ENCODE measurements around the gene PRDM16.
A peak's percentile ranks its signal among the peaks of the same experiment; 100 is the strongest.

The PRDM16 gene

DNA sequence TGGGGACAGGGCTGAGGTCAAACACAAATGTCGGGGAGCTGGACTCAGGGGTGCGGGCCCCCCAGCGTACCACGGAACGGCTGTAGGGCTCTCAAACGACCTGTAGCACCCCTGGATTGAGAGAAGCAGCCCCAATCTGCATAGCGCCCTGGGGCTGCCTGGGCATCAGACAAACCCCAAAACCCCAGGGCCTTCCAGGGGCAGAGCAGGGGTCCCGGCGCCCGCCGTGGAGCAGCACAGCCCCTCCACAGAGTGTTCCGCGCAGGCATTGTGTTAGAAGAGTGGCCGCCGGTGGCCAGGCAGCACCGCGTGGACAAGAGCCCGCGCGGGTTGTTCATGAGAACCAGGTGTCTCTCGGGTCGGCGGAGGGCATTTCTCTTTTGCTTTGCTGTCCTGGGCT lies 321.3 kb downstream of the PRDM16 start:
- DNase-seq = no peak

DNA sequence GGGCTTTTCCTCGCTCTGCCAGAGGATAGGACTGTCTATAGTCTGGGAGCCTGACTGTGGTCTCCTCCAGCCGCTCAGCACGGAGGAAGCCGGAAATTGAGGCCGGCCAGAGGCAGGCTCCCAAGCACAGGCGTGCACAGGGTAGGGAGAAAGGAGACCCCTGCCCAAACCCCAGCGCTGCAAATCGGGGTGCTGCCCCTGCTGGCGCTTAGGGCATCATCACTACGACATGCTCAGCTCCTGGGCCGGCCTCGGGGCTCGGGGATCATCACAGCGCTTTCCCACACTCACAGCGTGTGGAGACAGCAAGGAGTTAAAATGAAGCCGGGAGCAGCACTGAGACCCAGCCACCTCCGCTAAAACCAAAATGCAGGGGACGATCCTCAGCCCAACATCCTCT lies 322.7 kb downstream of the PRDM16 start:
- DNase-seq = no peak

DNA sequence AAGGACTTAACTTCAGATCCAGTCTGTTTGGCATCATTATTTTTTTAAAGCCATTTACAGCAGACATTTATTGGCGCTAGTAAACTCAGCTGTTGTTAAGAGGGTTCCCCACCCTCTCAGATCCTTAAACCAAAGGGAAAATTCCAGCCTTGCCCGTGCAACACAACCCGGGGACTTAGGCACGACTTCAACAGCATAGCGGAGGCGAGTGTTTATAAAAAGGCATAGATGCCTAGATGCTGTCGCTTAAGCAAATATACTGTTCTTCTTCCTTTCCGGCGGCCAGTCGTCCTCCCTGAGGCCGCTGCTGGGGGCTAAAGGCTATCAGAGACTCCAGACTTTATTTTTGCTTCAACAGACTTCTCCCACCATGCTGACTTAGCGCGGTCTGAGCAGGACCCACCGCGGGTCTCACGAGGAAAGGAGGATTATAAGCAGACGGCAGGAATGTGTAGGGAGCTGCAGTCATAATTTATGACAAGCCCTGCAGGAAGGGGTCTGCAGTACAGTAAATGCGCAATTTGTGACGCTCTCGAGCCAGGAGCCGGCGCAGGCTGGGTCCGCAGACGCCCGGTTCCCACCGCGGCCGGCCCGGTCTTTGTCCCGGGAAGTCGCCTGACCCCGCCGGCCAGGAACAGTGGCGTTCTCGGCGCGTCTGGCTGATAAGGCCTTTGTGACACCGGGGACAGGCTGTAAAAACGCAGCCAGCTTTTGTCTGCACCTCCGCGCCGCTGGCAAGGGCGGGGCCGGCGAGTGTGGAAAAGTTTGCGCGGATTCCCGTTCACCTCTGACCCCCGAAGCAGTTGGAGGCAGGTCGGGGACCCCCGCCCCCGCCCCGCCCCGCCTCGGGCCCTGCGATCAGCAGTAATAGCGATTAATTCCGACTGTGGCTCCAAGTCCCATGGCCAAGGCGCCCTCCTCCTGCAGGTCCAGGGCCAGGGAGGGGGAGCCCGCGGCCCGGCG lies 324.3 kb downstream of the PRDM16 start:
- DNase-seq = peak; percentile 90

DNA sequence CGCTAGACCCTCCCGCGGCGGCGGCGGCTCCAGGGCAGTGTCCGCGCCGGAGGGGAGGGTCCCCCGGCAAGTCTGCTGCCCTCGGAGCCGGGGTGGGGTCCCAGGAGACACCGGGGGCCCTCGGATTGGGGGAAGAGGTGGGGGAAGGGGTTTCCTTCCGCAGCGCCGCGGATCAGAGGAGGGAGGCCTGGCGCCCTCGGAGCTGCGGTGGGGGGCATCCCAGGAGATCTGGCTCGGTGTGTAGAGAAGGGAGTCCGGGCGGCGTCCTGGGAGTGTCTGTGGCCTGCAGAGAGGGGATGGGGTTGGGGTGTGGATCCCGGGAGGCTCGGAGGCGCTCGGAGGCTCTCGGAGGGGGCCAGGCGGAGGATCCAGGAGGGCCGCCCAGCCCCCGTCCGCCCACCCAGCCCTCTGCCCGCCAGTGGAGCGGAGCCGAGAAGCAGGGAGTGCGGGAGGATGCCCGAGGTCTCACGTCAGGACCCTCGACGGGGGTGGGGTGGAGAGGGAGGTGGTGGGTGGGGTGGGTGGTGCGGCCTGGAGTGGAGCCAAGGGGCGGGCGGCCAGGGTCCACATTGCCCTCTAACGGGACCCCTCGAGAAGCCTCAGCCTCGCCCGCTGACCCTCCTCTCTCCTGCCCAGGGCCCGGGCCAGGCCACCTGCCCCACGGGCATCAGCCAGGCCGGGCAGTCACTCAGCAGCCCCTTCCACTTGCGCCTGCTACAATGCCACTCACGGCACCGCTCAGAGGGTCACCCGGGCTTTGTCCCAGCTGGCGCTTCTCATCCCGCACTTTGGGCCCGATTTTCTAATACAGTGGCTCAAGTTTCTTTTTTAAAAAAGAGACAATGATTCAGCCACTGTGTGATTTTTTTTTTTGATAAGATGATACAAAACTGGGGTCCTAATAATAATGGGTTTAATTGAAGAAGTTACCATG lies 325.3 kb downstream of the PRDM16 start:
- no peak for DNase-seq

DNA sequence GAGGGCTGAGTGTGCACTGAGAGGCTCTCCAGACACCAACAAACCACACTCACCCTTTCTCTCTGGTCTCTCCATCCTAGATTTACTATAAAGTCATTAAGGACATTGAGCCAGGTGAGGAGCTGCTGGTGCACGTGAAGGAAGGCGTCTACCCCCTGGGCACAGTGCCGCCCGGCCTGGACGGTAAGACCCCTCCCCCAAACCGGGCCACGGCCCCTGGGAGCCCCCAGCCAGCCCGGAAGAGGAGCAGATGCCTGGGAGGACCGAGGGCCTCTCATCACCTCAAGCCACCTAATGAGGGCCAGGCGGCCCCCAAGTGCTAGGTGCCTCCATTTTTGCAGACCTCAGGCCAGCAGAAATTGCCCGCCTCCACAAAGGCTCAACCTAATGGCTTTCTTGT lies 327.4 kb downstream of the PRDM16 start:
- DNase-seq = no peak

DNA sequence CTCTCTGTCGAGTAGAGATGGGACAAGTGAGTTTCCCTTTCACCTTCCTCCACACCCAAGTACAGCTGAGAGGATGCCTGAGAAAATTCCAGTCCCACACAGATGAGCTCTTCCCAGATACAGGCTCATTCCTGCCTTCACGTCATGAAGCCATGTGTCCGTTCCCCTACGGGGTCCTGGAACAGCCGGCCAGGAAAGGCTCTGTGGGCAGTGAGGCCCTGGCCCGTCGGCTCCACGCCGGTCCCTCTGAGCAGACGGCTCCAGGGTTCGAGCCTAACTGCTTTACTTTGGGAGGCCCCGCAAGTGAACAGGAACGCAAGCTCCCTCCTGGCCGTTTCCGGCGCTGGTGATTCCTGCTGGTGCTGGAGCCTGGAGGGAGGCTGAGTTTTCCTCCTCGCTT lies 328.3 kb downstream of the PRDM16 start:
- DNase-seq = no peak

DNA sequence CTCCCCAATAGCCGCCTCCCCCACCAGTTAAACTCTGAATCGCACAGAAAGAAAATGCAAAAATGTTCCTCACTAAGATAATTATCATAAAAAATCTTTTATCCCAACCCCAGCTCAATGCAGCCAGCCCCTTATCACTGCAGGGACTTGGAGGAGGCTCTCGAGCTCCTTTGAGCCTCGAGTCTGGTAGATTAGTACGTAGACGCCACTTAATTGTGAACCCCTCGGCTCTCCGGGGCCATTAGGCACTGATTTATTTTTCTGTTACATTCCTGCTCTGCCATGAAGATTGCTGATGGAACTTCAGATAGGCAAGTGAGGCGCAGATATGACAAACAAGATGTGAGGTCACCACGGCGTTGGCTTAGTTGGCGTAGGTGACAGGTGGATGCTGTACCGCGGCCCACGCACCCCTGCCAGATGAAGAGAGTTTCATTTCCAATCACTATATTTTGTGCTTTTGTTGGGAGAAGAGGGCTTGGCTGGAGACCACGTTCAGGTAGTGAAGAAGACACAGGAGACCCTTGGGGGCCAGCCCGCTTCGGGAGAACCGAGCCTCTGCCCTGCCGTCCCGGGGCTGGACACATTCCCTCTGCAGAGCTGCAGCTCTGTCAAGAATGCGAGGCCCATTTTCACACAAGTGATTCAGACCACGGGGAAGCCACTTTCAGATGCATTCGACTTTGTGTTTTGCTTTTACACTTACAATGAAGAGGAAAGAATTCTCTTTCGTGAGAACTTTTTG lies 329.6 kb downstream of the PRDM16 start:
- DNase-seq = no peak

DNA sequence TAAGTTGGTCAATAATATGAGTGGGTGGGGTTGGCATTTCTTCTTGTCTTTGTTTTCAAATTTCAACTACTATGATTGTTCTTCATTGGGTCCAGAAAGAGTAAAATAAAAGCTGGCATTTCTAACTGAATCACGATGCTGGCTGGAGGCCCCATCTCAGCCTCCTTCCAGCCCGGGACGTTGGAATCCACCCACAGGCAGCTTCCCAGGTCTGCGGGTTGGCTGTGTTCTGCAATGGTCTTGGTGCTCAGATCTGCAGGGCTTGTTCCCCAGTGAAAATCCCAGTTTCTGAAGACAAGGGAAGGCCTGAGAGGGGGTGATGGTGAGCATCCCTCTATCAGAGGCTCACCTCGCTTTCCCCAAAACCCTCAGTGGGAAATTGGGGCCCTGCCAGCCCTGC lies 330.7 kb downstream of the PRDM16 start:
- no peak for DNase-seq

DNA sequence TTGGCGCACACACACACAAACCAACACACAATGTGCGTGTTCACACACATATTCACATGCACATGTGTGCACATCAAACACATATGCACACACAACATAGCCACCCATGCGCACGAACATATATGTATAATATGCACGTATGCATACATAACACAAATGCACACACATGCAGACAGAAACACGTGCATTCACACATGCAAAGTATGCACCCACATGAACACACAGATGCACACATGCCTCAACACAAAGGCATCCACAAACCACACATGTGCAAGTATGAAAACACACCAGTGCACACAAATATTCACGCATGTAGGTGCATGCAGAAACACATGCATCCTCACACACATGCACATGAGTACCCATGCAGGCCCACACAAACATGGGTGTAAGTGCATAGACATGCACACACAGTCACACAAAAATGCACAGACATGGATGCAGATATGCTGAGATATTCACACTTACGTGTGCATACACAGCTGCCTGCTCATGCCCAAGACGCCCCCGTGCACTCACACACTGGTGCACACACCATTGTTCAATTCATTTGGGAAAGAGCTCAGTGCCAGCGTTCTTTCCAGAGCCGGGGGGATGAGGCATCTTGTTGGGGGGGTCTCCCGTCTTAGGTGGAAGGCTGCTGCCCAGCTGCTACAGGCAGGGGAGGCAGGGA lies 332.7 kb downstream of the PRDM16 start:
- DNase-seq = no peak

DNA sequence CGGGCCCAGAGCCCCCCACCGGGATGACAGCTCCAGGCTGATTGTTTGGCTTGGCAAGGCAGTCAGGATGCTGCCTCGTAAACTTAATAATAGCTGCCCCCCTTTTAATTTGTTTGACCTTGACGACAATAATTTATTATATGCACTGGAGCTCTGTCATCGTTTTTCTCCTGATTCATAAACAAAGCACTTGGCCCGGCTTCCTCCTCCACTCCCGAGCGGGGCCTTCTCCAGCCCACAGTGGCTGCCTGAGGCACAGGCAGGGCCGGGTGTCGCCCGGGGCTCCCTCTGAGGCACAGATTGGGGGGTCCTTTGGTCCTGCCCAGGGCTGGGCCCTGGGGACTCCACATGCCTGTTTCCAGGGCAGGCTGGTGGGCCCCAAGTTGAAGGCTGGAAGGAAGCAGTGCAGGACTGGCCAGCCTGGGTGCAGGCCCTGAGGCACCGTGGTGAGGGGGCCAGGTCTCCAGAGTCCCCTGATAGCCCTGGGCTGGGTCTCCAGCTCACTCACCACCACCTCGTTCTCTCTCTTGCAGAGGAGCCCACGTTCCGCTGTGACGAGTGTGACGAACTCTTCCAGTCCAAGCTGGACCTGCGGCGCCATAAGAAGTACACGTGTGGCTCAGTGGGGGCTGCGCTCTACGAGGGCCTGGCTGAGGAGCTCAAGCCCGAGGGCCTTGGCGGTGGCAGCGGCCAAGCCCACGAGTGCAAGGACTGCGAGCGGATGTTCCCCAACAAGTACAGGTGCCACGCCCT lies 333.4 kb downstream of the PRDM16 start:
- DNase-seq = peak; percentile 10

DNA sequence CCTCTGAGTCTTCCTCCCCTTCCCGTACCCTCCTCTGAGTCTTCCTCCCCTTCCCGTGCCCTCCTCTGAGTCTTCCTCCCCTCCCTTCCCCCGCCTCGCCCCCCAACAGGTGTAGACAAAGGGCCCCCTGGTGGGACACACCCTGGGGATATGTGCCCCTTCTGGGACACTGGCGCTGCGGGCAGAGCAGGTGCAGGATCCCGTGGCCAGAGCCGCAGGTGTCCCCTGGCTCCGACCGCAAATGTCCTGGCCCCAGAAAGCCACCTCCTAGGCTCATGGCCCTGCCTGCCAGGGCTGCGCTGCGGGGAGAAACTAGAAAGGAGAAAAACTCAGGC lies 334.0 kb downstream of the PRDM16 start:
- no peak for DNase-seq

DNA sequence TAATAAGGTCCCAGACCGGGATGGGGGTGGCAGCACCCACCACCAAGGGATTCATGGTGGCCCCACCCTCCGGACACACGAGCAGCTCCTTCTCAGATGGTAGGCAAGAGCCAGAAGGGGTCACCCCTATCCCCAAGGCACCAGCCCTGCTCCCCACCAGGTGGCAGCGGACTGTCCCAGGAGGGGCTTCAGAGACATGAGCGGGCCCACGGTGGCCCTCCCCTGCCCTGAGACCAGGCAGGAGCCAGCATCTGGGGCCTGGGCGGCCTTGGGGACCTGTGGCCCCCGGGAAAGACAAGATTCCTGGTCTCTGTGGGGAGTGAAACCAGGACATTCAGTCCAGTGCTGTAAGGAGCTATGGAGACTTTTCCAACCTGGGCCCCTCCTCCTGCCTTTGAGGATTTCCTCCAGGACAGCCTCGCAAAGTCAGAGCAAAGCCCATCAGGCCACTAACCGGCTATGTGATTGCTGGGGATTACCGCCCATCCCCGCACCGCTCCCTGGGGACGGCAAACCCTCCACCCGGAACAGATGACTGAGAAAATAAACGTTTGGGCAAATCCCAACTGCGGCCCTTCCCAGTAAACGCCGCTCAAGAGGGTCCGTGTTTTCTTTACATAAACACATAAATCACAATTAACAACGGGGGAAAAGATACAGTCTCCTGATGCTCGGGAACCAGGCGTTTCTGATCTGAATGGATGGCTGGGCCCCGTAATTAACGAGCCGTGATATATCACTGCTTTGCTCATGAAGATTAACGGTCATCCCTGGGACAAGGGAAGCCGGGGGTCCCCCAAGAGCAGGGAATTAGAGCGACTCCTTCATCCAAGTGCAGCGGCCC lies 334.6 kb downstream of the PRDM16 start:
- DNase-seq = peak; percentile 38

DNA sequence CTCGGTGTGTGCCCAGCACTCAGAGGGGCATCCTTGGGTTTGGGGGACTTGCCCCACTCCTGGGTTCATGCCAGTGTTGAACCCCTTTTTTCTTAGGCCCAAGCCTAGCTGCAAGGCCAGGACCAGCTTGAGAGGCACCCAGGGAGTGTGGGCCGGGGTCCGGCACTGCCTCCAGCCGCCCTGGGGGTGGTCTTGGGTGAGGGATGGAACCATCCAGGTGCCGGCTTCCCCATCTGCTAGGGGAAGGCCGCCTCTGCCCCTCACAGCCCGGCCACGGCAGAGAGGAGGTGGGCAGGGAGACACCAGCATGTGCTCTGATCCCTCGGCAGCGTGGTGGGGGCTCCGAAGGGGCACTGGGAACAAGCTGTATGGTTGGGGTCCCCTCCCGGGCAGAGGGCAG lies 335.3 kb downstream of the PRDM16 start:
- DNase-seq = no peak

DNA sequence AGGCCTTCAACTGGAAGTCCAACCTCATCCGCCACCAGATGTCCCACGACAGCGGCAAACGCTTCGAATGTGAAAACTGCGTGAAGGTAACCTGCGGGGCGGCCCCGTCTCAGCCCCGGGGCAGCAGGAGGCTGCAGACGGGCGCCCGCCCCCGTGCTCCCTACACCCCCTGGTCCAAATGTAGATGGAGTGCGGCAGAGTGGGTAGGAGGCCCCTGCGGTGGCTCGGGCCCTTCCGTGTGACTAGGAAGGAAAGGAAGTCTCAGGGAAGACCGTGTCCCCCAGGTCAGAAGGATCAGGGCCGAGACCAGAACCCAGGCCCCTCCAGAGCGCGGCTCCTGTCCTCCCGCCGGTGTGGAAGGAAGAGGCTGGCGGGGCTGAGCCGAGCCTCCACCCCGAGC lies 335.8 kb downstream of the PRDM16 start:
- DNase-seq = no peak

DNA sequence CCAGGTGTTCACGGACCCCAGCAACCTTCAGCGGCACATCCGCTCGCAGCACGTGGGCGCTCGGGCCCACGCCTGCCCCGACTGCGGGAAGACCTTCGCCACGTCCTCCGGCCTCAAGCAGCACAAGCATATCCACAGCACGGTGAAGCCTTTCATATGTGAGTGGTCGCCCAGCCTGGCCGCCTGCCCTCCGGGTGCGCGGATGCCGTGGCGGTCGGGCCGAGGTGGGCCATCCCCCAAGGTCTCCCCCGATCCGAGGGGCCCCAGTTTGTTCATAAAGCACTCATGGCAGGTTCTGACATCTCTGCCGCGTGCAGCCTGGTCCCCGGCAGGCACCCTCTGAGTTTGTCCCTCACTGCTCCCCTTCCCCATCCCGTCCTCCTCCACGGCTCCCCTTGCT lies 336.5 kb downstream of the PRDM16 start:
- no peak for DNase-seq

DNA sequence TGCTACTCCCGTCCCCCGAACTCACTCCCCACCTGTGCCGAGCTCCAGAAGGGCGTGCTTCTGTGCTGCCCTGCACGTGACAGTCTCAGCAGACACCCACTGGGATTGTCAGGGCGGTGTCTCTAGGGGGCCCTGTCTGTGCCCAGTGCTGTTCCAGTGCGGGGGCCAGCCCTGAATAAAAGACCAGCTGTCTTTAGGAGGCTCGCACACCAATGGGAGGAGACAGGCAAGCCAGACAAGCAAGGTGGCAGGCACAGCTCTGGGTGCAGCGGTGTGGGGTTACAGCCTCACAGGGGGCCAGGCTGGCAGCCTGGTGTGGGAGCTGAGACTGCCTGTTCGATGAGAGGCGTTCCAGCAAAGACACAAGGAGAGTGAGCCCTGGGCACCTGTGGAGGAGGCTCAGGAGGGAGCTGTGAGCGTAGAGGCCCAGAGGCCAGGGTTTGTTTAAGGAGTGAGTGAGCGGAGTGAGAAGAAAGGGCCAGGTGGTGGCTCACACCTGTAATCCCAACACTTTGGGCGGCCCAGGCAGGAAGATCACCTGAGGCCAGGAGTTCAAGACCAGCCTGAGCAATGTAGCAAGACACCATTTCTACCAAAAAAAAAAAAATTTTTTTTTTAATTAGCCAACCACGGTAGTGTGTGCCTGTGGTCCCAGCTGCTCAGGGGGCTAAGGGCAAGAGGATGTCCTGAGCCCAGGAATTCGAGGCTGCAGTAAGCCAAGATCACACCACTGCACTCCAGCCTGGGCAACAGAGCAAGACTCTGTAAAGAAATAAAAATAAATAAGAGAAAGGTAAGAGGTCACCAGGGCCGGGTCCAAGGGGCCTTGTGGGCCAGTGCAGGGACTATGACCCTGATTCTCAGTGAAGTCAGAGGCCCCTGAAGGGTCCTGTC lies 337.2 kb downstream of the PRDM16 start:
- no peak for DNase-seq

DNA sequence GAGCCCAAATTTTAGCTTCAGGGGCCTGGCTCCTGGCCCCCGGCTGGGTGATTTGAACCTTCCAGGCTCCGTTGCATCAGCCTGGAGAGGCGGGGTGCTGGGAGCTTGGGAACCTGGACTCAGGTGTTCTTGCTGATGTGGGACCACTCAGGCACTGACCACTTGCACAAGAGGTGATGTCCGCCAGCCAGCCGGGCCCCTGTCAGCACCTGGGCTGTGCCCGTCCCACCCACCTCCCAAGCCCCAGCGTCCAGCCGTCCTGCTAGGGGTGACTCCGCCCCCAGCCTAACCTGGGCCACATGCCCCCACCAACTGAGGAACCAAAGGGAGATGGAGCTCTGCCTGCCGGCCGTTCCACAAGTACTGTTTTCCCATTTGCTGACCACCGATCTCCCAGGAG lies 338.0 kb downstream of the PRDM16 start:
- DNase-seq = no peak

DNA sequence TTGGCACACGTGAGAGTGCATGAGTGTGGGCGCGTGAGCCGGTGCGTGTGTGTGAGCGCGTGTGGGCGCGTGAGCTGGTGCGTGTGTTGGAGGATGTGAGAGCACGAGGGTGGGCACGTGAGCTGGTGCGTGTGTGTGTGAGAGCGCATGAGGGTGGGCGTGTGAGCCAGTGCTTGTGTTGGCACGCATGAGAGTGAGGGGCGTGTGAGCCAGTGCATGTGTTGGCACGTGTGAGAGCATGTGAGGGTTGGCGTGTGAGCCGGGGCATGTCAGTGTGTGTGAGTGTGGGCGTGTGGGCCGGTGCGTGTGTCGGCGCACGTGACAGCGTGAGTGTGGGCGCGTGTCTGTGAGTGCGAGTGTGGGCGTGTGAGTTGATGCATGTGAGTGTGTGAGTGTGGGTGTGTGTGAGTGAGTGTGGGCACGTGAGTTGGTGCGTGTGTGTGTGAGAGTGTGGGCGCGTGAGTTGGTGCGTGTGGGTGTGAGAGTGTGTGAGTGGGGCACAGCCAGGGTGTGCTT lies 339.8 kb downstream of the PRDM16 start:
- no peak for DNase-seq

DNA sequence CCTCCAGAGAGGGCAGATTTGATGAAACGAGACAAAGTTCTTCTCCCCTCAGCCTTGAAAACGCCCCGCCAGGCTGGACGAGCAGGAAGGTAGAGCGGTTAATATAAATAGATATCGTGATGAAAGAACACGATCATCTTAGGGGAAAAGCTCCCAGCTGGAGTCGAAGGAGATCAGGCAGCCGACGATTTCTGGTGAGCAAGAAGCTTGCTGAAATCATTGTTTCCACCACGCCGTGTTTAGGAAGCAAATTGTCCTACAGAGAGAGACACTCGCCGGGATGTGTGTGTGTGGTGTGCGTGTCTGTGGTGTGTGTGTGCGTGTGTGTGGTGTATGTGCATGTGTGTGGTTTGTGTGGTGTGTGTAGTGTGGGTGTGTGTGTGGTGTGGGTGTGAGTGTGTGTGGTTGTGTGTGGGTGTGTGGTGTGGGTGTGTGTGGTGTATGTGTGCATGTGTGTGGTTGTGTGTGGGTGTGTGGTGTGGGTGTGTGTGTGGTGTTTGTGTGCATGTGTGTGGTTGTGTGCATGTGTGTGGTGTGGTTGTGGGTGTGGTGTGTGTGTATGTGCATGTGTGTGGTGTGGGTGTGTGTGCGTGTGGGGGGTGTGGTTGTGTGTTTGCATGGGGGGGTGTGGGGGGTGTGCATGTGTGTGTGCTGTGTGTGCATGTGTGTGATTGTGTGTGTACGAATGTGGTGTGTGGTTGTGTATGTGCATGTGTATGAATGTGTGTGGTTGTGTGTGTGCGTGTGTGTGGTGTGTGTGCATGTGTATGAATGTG lies 340.6 kb downstream of the PRDM16 start:
- no peak for DNase-seq
